HCT116 (cell line): ENCODE data around the gene COPZ1. TPM values are rescaled to one million over a fixed set of nuclear protein-coding genes. Genes with fewer than 3 reads are reported as not detected.

Source experiments
- ATAC-seq: fragments of 200-7000 bp; cut with Tn5 transposase; 2 replicates; pipeline ENCODE4 v1.9.1; 2020; ENCODE audit warnings: mild to moderate bottlenecking, moderate library complexity
- BruUV-seq: library from RNA; stranded (reverse); fragments of 400-500 nt; replicated peaks from 2 replicates; lab custom pipeline; 2021; lab: Mats Ljungman, UMichigan
- CTCF ChIA-PET: fragments of 300-600 bp; sonication (Branson Sonifier 250); formaldehyde crosslinking; loops from one replicate; lab custom pipeline; 2021; ENCODE audit warnings: antibody characterized with exemption; lab: Charles Lee
- POLR2A ChIA-PET: fragments of 300-600, 350-600 bp; sonication (Branson Sonifier 250); formaldehyde crosslinking; loops from one replicate; lab custom pipeline; 2021; ENCODE audit warnings: antibody characterized with exemption; lab: Charles Lee
- RAD21 ChIA-PET, 2 experiments: fragments of 300-600 bp; sonication (Branson Sonifier 250); formaldehyde crosslinking; loops; one replicate each; lab custom pipeline; 2023; ENCODE audit warnings: low total read pairs in 2 of 2; ENCODE audit not compliant: uncharacterized antibody in 2 of 2, unreplicated experiment in 2 of 2, low non-redundant PET in 1 of 2; lab: Charles Lee
- DNase-seq: peaks from one replicate; pipeline ENCODE4 v3.0.0-alpha.2; 2010; ENCODE audit warnings: low read depth, low spot score
- H2AFZ ChIP-seq: fragments of 200-600 bp; shearing (Covaris generic), sonication (generic); 2 replicates; pipeline ENCODE4 v1.6.1; 2017; ENCODE audit warnings: low read depth, mixed run types, mixed read lengths, antibody characterized with exemption, low read length; ENCODE audit not compliant: poor library complexity, severe bottlenecking
- H3K27ac ChIP-seq: 2 replicates; pipeline ENCODE4 v1.5.1; 2012; ENCODE audit warnings: low read depth, low read length
- H3K27me3 ChIP-seq: fragments of 200-600 bp; sonication (generic); 2 replicates; pipeline ENCODE4 v1.6.1; 2016; ENCODE audit warnings: mixed run types, low read length, mixed read lengths; ENCODE audit not compliant: insufficient read depth
- H3K36me3 ChIP-seq, 2 experiments: fragments of 200-500 bp in 1 of 2; fragments of 200-600 bp in 1 of 2; sonication (Bioruptor generic) in 1 of 2; sonication (generic) in 1 of 2; 2 replicates each; pipeline versions ENCODE4 v1.5.1 to v1.6.1; 2014 to 2016; ENCODE audit warnings: low read length in 2 of 2, inconsistent platforms in 1 of 2, mixed read lengths in 1 of 2, mixed run types in 1 of 2; ENCODE audit not compliant: insufficient read depth in 2 of 2, control insufficient read depth in 1 of 2
- H3K4me1 ChIP-seq, 2 experiments: fragments of 200-600 bp in 1 of 2; sonication (generic) in 1 of 2; 2 replicates each; pipeline versions ENCODE4 v1.5.1 to v1.6.1; 2012 to 2017; ENCODE audit warnings: low read length in 2 of 2, inconsistent platforms in 1 of 2, mild to moderate bottlenecking in 1 of 2, mixed read lengths in 1 of 2, mixed run types in 1 of 2, moderate library complexity in 1 of 2; ENCODE audit not compliant: insufficient read depth in 2 of 2, control insufficient read depth in 1 of 2
- H3K4me2 ChIP-seq: fragments of 200-600 bp; sonication (generic); 2 replicates; pipeline ENCODE4 v1.6.1; 2017; ENCODE audit warnings: mixed run types, low read length, mixed read lengths
- H3K4me3 ChIP-seq, 2 experiments: fragments of 200-600 bp in 1 of 2; sonication (generic) in 1 of 2; replicated peaks in 1 of 2; 2 replicates each; pipeline ENCODE4 v1.5.1; 2011 to 2016; ENCODE audit warnings: low read length in 2 of 2, control low read depth in 1 of 2, low read depth in 1 of 2, mild to moderate bottlenecking in 1 of 2, mixed read lengths in 1 of 2, mixed run types in 1 of 2
- H3K79me2 ChIP-seq: fragments of 200-600 bp; sonication (generic); 2 replicates; pipeline ENCODE4 v1.6.1; 2017; ENCODE audit warnings: mild to moderate bottlenecking, mixed run types, low read length, moderate library complexity, mixed read lengths; ENCODE audit not compliant: insufficient read depth
- H3K9ac ChIP-seq: fragments of 200-600 bp; sonication (generic); 2 replicates; pipeline ENCODE4 v1.6.1; 2016; ENCODE audit warnings: low read length, mixed read lengths
- H3K9me2 ChIP-seq: fragments of 200-600 bp; sonication (generic), shearing (Covaris generic); 2 replicates; pipeline ENCODE4 v1.6.1; 2017; ENCODE audit warnings: mixed run types, mild to moderate bottlenecking, moderate library complexity; ENCODE audit not compliant: insufficient read depth
- H3K9me3 ChIP-seq, 2 experiments: fragments of 200-500 bp in 1 of 2; fragments of 200-600 bp in 1 of 2; sonication (Bioruptor generic) in 1 of 2; sonication (generic) in 1 of 2; 2 replicates each; pipeline ENCODE4 v1.6.1; 2014 to 2017; ENCODE audit warnings: low read length in 2 of 2, mixed read lengths in 2 of 2, inconsistent platforms in 1 of 2, low read depth in 1 of 2, mild to moderate bottlenecking in 1 of 2, mixed run types in 1 of 2, moderate library complexity in 1 of 2; ENCODE audit not compliant: control insufficient read depth in 1 of 2, insufficient read depth in 1 of 2
- H4K20me1 ChIP-seq: fragments of 200-600 bp; sonication (generic), shearing (Covaris generic); 2 replicates; pipeline ENCODE4 v1.6.1; 2017; ENCODE audit warnings: mixed run types, mild to moderate bottlenecking, moderate library complexity; ENCODE audit not compliant: insufficient read depth
- ATF3 ChIP-seq: IDR thresholded peaks from 2 replicates; pipeline ENCODE4 v1.6.1; 2012
- ELF1 ChIP-seq: IDR thresholded peaks from 2 replicates; pipeline ENCODE4 v1.6.1; 2012; ENCODE audit warnings: low read depth, borderline replicate concordance
- EZH2phosphoT487 ChIP-seq: fragments of 200-600 bp; IDR thresholded peaks from 2 replicates; pipeline ENCODE4 v1.6.1; 2018; ENCODE audit warnings: antibody characterized with exemption, borderline replicate concordance
- FOSL1 ChIP-seq: IDR thresholded peaks from 2 replicates; pipeline ENCODE4 v1.6.1; 2012; ENCODE audit warnings: low read depth
- JUND ChIP-seq: IDR thresholded peaks from 2 replicates; pipeline ENCODE4 v1.6.1; 2012
- MAX ChIP-seq: IDR thresholded peaks from 2 replicates; pipeline ENCODE4 v1.6.1; 2012
- RAD21 ChIP-seq: IDR thresholded peaks from 2 replicates; pipeline ENCODE4 v1.6.1; 2012; ENCODE audit warnings: low read depth, mild to moderate bottlenecking
- SP1 ChIP-seq: IDR thresholded peaks from 2 replicates; pipeline ENCODE4 v1.6.1; 2012; ENCODE audit warnings: low read depth
- TCF7L2 ChIP-seq: IDR thresholded peaks from 2 replicates; pipeline ENCODE4 v1.7.0; 2011; ENCODE audit warnings: borderline replicate concordance, inconsistent platforms; ENCODE audit not compliant: insufficient read depth, insufficient read length; ENCODE audit errors: extremely low read depth
- YY1 ChIP-seq: IDR thresholded peaks from 2 replicates; pipeline ENCODE4 v1.6.1; 2011; ENCODE audit warnings: low read length, low read depth, moderate library complexity, mild to moderate bottlenecking; ENCODE audit not compliant: insufficient replicate concordance; ENCODE audit errors: extremely low read depth
- intact Hi-C: fragments of 100-400 bp; cut with micrococcal nuclease; formaldehyde crosslinking; loops from 2 replicates; pipeline ENCODE4 v1.10.0; 2022
- total RNA-seq: library from RNA; stranded (reverse); gene quantifications from one replicate; pipeline ENCODE4 v1.2.1, GENCODE V29; 2021; ENCODE audit not compliant: unreplicated experiment
- TF ChIP-seq, protein P1 (sequence below), 3 experiments: fragments of 200-600 bp in 1 of 3; sonication (generic) in 1 of 3; IDR thresholded peaks in 2 of 3; conservative IDR thresholded peaks in 1 of 3; 2 replicates each; pipeline ENCODE4 v1.5.1; 2012 to 2017; ENCODE audit warnings: low read depth in 2 of 3, low read length in 2 of 3, antibody characterized with exemption in 1 of 3, borderline replicate concordance in 1 of 3, control low read depth in 1 of 3, mild to moderate bottlenecking in 1 of 3, mixed read lengths in 1 of 3, mixed run types in 1 of 3, moderate library complexity in 1 of 3; ENCODE audit not compliant: insufficient read depth in 1 of 3

Gene COPZ1
- total RNA-seq, 1 experiment from 2014 or later: 191 TPM

- H4K20me1 ChIP-seq: peaks cover 10% of the 10 kb centered on the region; the same call in 1 of the 2 replicates
- H3K4me2 ChIP-seq: no peak overlapping the region
- no peak for DNase-seq
- H2AFZ ChIP-seq: no peak overlapping the region
- CTCF ChIA-PET: interaction anchor here (0.7 to 2.1 kb wide), 9 partner anchors 8 to 87 kb away, joined by 3 to 10 read pairs (median 3); partner anchors contain the start of genes CBX5, COPZ1 and NFE2
- H3K27ac ChIP-seq: no peak overlapping the region
- no peak for TF ChIP-seq TCF7L2
- no peak for TF ChIP-seq RAD21
- TF ChIP-seq ELF1: no peak
- intact Hi-C loops: no loop called here
- no peaks in the 10 kb centered on the region for H3K27me3 ChIP-seq
- H3K4me3 ChIP-seq: no peak overlapping the region
- no peaks in the 10 kb centered on the region for H3K79me2 ChIP-seq
- RAD21 ChIA-PET: no interaction called here
- no TSS peak for BruUV-seq
- H3K9me2 ChIP-seq: no peaks in the 10 kb centered on the region
- no peak for ATAC-seq
- peaks cover 0 to 15% of the 10 kb centered on the region in 2 experiments; a peak in 3 of 4 replicates for H3K4me1 ChIP-seq
- H3K9me3 ChIP-seq: no peaks in the 10 kb centered on the region
- no peak overlapping the region for H3K9ac ChIP-seq
- POLR2A ChIA-PET: interaction anchor here (1.0 to 4.8 kb wide), 3 partner anchors 12 to 67 kb away, joined by 4 to 40 read pairs (median 15); partner anchors contain the start of genes CBX5, COPZ1 and HNRNPA1
- peaks cover 0 to 3% of the 10 kb centered on the region in 2 experiments; a peak in 1 of 4 replicates for H3K36me3 ChIP-seq
These were observed 32.6 kb upstream of the COPZ1 start for GRCh38 chr12:54292083-54292930.

DNA sequence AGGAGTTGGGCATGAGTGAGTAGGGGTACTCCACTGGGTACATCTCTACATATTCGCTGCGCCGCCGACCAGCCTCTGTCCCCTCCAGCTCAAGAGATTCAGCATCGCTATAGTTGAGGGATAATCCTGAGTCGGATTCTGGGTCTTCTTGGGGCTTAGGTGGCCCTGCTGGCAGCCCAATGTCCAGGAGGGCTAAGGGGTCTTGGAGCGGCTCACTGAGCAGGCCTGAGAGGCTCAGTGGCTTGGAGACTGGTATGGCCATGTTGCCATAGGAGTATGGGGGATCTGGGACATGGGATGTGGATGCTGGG is 32.0 kb upstream of the COPZ1 start:
- CTCF ChIA-PET: interaction anchor here (1.2 to 2.8 kb wide), 6 partner anchors 8 to 86 kb away, joined by 3 to 16 read pairs (median 4); partner anchors contain the start of genes CBX5, COPZ1, HNRNPA1 and NFE2
- no TSS peak for BruUV-seq

More for the DNA sequence above, 32.0 kb upstream of the COPZ1 start:
- Histone ChIP-seq H3K4me3 (no peak overlapping the region), H3K27me3 (no peaks in the 10 kb centered on the region), H3K9ac (no peak overlapping the region), H3K4me1 (peaks cover 0 to 9% of the 10 kb centered on the region in 2 experiments; a peak in 3 of 4 replicates), H3K79me2 (no peaks in the 10 kb centered on the region), H3K27ac (no peak overlapping the region), H3K36me3 (no peaks in the 10 kb centered on the region), H3K9me3 (no peaks in the 10 kb centered on the region), H3K4me2 (no peak overlapping the region), H4K20me1 (0 out of 2 replicates have a peak, but pooled peaks cover 4% of the 10 kb centered on the region), H3K9me2 (no peaks in the 10 kb centered on the region), H2AFZ (no peak overlapping the region)
- DNase-seq (no peak), ATAC-seq (no peak)
- ChIA-PET RAD21 (interaction anchor here in 1 of 2 experiments (1.0 kb wide), 1 partner anchor 32 kb away, joined by 4 read pairs; the partner anchor contains the start of gene COPZ1), POLR2A (interaction anchor here (1.0 to 2.6 kb wide), 2 partner anchors 33 to 67 kb away, joined by 4 to 15 read pairs; partner anchors contain the start of gene COPZ1)
- TF ChIP-seq JUND: no peak
- TF ChIP-seq YY1: no peak
- TF ChIP-seq, protein P1, sequence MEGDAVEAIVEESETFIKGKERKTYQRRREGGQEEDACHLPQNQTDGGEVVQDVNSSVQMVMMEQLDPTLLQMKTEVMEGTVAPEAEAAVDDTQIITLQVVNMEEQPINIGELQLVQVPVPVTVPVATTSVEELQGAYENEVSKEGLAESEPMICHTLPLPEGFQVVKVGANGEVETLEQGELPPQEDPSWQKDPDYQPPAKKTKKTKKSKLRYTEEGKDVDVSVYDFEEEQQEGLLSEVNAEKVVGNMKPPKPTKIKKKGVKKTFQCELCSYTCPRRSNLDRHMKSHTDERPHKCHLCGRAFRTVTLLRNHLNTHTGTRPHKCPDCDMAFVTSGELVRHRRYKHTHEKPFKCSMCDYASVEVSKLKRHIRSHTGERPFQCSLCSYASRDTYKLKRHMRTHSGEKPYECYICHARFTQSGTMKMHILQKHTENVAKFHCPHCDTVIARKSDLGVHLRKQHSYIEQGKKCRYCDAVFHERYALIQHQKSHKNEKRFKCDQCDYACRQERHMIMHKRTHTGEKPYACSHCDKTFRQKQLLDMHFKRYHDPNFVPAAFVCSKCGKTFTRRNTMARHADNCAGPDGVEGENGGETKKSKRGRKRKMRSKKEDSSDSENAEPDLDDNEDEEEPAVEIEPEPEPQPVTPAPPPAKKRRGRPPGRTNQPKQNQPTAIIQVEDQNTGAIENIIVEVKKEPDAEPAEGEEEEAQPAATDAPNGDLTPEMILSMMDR (IDR thresholded peaks at IDR 0.05 in 2 of 3, conservative IDR thresholded peaks at IDR 0.05 in 1 of 3; ENCODE audit: borderline replicate concordance in 1 of 3, insufficient read depth in 1 of 3, low read depth in 2 of 3, low read length in 2 of 3): no peak
- TF ChIP-seq SP1: no peak
- TF ChIP-seq EZH2phosphoT487: no peak
- TF ChIP-seq FOSL1: no peak
- no peak for TF ChIP-seq ELF1
- TF ChIP-seq ATF3: no peak
- no peak for TF ChIP-seq MAX
- intact Hi-C loops: no loop called here
